Right hindlimb (tissue), 1 donor: Measurements from ENCODE around the gene DNAJA4.
A peak's percentile ranks its signal among the peaks of the same experiment; 100 is the strongest.

ENCODE experiments used
- DNase-seq: peaks from one replicate; pipeline ENCODE4 v3.0.0-alpha.2; 2018

The DNAJA4 gene

GRCh38 chr15:78264304-78265136 is at the start of gene DNAJA4:
DNAJA4 (plus strand) TSS chr15:78264562; CDS start chr15:78264764, 202 bp downstream.
- peak; percentile 71 for DNase-seq

DNA sequence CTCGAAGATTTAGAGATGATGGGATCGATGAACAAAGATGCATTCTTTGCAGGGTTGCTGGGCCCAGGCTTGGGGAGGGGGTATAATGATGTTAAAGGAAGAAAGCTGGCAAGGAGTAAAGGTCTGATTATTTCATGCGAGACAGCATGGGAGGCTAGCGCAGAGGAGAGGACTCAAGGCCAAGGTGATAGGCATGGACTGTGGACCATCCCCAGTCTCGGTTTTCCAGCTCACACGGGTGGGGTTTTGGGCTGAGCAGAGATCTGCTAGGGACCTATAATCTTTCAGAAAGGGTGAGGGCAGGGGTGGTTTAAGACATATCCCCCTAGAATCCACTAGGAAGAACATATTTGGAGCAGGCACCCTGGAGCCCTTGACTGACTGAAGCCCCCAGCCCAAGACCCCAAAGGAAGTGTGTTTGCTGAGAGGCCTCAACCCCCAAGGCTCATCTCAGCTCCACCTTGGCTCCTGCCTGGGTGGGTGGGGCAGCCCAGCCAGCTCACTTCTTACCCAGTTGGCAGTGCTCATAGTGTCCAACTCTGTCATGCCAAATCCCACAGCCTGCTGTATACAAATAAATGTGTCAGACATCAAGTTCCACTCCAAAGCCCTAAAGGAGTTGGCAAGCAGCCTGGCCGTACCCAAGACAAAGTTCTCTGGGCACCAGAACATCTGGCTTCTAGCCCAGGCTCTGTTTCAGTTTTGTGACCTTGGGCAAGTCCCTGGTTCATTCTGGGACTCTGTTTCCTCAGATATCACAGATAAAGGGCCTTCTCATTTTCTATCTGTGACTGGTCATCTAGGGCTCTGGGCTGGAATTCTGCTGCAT is 47.9 kb upstream of the DNAJA4 start:
- DNase-seq = peak; percentile 16

DNA sequence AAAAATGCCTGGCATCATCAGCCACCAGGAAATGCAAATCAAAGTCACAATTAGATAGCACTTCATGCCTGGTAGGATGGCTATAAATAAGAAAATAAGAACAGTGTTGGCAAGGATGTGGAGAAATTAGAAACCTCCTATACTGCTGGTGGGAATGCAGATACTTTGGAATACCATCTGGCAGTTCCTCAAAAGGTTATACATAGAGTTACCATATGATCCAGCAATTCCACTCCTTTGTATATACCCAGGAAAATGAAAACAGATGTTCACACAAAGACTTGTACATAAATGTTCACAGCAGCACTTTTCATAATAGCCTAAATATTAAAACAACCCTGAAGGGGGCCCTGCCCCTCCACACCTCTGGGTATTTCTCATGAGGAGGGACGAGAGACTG is 43.6 kb upstream of the DNAJA4 start:
- no peak for DNase-seq

DNA sequence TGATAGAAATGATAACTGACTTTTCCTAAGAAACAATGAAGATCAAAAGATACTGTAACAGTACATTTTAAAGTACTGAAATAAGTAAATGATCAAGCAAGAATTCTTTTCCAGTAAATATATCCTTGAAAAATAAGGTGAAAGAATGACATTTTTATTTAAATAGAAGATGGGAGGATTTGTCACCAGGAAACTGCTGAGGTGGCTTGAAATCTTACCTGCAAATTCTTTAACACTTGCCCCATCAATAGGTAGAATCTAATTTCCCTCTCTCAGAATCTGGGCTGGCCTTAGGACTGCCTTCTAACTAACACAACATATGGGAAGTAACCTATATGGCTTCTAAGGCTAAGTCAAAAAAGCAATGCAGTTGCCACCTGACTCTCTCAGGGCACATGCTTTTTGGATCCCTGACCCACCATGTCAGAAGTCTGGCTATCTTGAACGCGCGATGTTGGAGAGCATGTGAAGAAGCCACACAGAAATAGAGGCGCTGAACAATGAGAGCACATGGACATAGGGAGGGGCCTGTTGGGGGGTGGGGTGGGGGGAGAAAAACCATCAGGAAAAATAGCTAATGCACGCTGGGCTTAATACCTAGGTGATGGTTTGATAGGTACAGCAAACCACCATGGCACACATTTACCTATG is 41.5 kb upstream of the DNAJA4 start:
- DNase-seq = no peak

DNA sequence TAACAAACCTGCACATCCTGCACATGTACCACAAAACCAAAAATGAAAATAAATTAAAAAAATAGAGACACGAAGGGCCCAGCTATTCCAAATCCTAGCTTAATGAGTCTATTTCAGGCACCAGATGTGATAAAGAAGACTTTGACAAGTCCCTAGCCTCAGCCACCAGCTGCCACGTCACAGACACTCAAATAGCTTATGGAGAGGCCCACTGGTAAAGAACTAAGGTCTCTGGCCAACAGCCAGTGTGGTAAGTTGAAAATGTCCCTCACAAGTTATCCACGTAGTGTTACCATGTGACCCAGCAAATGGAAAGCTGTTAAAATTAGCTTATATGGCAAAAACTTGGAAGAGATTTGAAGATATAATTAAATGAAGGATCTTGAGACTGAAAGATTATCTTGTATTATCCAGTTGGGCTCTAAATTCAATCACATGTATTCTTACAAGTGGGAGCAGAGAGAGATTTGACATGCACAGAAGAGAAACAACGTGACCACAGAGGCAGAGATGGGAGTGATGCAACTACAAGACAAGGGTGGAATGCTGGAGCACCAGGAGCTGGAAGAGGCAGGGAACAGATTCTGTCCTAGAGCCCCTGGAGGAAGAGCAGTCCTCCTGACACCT is 40.9 kb upstream of the DNAJA4 start:
- DNase-seq = no peak

- DNase-seq = peak; percentile 2
Observed at GRCh38 chr15:78224023-78224411, 40.3 kb upstream of the DNAJA4 start.

GRCh38 chr15:78225783-78226541 is 38.4 kb upstream of the DNAJA4 start:
- DNase-seq = no peak

GRCh38 chr15:78228356-78228996 is 35.9 kb upstream of the DNAJA4 start:
- peak; percentile 4 for DNase-seq

DNA sequence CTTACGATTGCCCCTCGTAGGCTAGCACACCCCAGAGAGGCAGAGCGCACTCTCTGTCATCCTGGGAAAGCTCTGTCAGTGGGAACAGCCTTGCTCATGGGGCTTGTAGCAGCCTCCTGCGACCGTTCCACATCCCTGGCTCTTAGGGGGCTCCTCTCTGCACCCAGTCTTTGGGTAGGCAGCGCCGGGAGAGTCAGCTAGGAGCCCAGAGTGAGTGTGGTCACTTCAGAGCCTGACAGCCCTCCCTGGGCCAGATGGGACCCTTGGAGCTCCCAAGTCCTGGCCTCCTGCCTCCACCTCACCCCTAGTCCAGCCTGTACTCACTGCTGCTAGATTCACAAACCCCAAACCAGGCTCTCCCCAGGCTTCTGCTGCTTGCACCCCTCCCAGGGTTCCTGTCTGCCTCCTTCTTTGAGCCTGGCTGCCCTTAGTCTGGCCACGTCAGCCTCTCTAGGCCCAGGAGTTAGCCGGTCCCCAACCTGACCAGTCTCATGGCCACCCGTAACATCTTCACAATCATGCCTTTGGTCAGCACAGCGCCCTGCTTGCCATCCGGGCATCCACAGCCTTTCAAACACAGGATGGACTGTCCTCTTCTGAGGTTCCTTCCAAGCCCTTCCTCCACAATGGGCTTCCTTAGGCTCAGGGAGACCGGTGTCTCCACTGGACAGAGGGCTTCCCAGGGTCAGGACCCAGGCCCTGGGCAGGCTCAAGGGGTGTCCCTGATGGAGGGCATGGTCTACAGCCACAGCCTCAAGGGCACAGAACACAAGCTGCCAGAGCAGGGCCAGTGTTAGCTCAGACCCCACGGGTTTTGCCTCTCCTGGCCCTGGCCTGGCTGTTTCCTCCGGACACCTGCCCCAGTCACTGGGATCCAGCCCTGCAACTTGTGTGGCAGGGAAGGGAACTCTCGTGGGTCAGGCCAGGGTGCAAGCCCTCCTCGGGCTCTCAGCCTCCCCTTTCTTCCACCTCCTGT is 34.6 kb upstream of the DNAJA4 start:
- peak; percentile 10 for DNase-seq

DNA sequence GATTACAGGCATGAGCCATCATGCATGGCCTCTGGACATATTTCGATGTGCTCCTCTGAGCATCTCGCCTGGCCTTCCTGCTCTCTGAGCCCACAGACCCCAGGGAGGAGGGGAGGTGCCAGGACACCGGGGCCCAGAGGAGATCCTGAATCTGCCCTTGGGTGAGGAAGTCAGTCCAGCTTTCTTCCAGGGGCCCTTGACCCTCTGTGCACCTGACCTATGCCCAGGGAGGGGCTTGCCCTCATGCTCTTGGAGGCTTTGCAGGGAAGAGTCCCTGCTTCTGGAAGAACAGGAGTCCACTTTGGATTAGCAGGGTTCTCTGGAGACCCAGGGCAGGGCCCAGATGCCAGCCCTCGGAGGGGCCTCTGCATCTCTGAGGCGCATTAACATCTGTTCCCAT is 31.4 kb upstream of the DNAJA4 start:
- no peak for DNase-seq

- no peak for DNase-seq
Observed at GRCh38 chr15:78233496-78233895, 30.9 kb upstream of the DNAJA4 start.

DNA sequence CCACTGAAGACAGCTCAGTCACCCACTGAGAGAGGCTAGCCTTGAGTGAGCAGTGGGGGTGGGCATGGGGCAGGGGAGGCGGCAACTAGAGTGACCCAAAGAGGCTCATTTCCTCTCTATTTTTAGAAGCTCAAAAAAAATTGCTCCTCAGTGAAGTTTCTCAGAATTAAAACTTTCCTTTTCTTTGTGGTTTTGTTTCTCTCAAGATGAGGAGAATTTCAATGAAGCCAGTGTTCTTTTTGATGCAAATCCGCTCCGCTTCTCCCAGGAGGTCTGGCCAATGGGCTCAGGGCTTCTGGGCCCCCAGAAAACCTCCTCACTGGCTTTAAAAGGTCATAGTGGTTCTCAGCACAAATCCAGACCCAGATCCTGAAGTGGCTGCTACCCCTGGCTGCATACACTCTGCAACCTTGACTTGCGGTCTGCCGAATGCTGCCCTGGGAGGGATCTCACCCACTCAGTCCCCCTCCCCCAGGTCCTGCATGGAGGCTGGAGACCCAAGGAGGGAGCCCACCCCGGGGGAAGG is 29.8 kb upstream of the DNAJA4 start, which contains the start of gene ACSBG1:
Gene ACSBG1 (minus strand): TSS at position 51 of the 526 bp plus-strand sequence. CDS start 64 bp downstream, outside the sequence.
- no peak for DNase-seq

DNA sequence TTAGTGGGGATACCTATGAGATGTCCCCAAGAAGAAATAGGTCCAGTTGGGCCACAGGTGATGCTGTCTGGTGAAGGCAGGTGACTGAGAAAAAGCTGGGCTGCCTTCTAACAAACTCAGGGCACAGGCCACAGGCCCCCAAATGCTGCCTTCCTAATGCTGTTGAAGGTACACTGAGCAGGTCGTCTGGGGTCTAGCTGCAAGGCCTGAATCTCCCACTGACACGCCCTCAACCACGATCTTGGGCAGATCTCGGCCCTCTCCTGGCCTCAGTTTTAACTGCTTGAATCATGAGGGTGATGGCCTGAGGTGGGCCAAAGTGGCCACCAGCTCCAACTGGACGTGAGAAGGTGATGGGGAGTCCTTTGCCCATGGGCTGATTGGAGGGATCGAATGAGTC is 27.9 kb upstream of the DNAJA4 start:
- no peak for DNase-seq

- no peak for DNase-seq
Observed at GRCh38 chr15:78237146-78237545, 27.2 kb upstream of the DNAJA4 start.

DNA sequence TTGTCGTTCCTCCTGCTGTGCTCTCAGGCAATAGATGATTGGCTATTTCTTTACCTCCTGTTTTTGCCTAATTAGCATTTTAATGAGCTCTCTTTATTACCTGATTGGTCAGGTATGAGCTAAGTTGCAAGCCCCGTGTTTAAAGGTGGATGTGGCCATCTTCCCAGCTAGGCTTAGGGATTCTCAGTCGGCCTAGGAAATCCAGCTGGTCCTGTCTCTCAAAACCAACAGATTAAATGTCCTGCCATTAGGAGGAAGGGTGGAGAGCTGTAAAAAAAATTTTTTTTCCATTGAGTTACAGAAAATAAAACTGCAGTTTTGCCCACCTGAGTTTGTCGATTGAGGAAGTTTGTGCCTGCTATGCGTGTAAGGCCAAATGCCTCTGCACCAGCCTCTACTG is 24.6 kb upstream of the DNAJA4 start:
- DNase-seq = no peak

GRCh38 chr15:78241017-78241416 is 23.3 kb upstream of the DNAJA4 start:
- DNase-seq = peak; percentile 90

GRCh38 chr15:78242128-78242527 is 22.2 kb upstream of the DNAJA4 start:
- no peak for DNase-seq

- DNase-seq = no peak
Observed at GRCh38 chr15:78243058-78243457, 21.3 kb upstream of the DNAJA4 start.

DNA sequence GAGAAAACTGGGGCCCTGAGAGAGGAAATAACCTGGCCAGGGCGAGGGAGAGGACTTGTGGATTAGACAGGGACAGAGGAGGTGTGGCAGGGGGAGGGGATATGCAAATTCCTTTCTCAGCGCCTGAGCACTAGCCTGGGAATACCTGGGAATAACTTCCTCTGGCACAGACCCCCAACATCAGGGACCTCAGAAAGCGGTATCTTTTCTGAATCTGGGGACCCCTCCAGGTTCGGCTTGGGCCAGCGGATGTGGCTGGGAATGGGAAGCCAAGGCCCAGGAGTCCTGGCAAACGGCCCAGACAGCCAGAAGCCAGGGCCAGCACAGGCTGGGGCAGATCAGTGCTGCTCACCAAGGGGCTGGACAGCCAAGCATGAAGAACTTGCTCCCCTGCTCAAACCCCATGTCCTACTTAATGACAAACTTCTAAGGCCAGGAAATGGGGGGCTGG is 20.8 kb upstream of the DNAJA4 start:
- DNase-seq = no peak

DNA sequence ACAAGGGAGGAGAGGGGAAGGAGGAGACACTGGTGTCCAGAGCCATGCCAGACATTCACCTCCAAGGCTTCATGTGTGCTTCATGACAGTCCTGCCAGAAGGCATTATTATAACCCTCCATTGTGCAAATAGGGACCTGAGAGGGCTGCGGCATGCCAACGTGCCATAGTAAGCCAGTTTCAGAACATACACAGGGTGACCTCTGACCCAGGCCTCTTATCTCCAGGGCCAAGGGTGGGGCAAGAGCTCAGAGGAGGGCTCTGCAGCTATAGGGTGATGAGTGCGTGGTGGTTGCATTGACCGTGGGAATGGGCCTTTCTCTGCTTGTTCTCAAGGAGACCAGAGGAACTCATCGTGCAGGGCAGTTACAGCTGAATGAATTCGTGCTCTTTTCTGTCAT is 20.3 kb upstream of the DNAJA4 start:
- no peak for DNase-seq
